GM18520 (cell line): ENCODE measurements around the gene TEX52.
"Not testable (repeated sequence)": the region's sequence is repeated elsewhere in the genome, so short reads cannot be mapped to it uniquely, and the experiment has no call there.

Source experiments
- ATAC-seq: cut with Tn5 transposase; IDR thresholded peaks from one replicate; pipeline ENCODE4 v1.9.1; 2021; ENCODE audit not compliant: unreplicated experiment

The TEX52 gene

GRCh38 chr12:2868986-2869632, 12.3 kb upstream of the TEX52 start:
- ATAC-seq: not testable (repeated sequence)

- ATAC-seq: no peak
Observed at GRCh38 chr12:2864198-2864597, 7.4 kb upstream of the TEX52 start.

- not testable (repeated sequence) for ATAC-seq
Observed at GRCh38 chr12:2863402-2863801, 6.6 kb upstream of the TEX52 start.

- ATAC-seq: no peak
Observed at GRCh38 chr12:2862876-2863275, 6.0 kb upstream of the TEX52 start.

GRCh38 chr12:2860170-2860569, 3.3 kb upstream of the TEX52 start:
- ATAC-seq: no peak

- ATAC-seq: no peak
Observed at GRCh38 chr12:2858944-2859421, 2.1 kb upstream of the TEX52 start.

GRCh38 chr12:2858334-2858733, 1.5 kb upstream of the TEX52 start:
- ATAC-seq: no peak

- no peak for ATAC-seq
Observed at GRCh38 chr12:2857576-2857975, 737 bp upstream of the TEX52 start.

GRCh38 chr12:2856051-2856450, 788 bp downstream of the TEX52 start:
- no peak for ATAC-seq

- no peak for ATAC-seq
Observed at GRCh38 chr12:2855546-2855945, 1.3 kb downstream of the TEX52 start.

- no peak for ATAC-seq
Observed at GRCh38 chr12:2854669-2855453, 2.0 kb downstream of the TEX52 start.

- ATAC-seq: no peak
Observed at GRCh38 chr12:2853626-2854025, 3.2 kb downstream of the TEX52 start.

- ATAC-seq: no peak
Observed at GRCh38 chr12:2851931-2852330, 4.9 kb downstream of the TEX52 start.

GRCh38 chr12:2845280-2845679, 11.6 kb downstream of the TEX52 start:
- no peak for ATAC-seq

- no peak for ATAC-seq
Observed at GRCh38 chr12:2844786-2845185, 12.1 kb downstream of the TEX52 start.

GRCh38 chr12:2842948-2843347, 13.9 kb downstream of the TEX52 start:
- no peak for ATAC-seq

GRCh38 chr12:2841056-2841650, 15.7 kb downstream of the TEX52 start:
- ATAC-seq: no peak

GRCh38 chr12:2836574-2836973, 20.3 kb downstream of the TEX52 start:
- no peak for ATAC-seq

GRCh38 chr12:2835691-2836403, 21.0 kb downstream of the TEX52 start:
- ATAC-seq: no peak

- no peak for ATAC-seq
Observed at GRCh38 chr12:2834581-2835491, 22.0 kb downstream of the TEX52 start, which contains the start of gene NRIP2. NRIP2 (minus strand) TSS chr12:2835035; CDS start chr12:2834983, 52 bp downstream.
